SJSA1 (cell line): Measurements from ENCODE around the gene CHAC2. TPM values are rescaled to one million over a fixed set of nuclear protein-coding genes. Genes with fewer than 3 reads are reported as not detected.

Experiments
- DNase-seq, 2 experiments: peaks; one replicate each; pipeline ENCODE4 v3.0.0-alpha.2; 2015 to 2020; ENCODE audit warnings: low spot score in 2 of 2, low read depth in 1 of 2
- H3K27ac ChIP-seq: fragments of 250-450 bp; sonication (Bioruptor Pico); 2 replicates; pipeline ENCODE4 v1.5.1; 2020; ENCODE audit warnings: mild to moderate bottlenecking, moderate library complexity
- H3K27me3 ChIP-seq: fragments of 250-450 bp; sonication (Bioruptor Pico); replicated peaks from 2 replicates; pipeline ENCODE4 v1.5.1; 2020; ENCODE audit warnings: mild to moderate bottlenecking, moderate library complexity
- H3K36me3 ChIP-seq: fragments of 250-450 bp; sonication (Bioruptor Pico); 2 replicates; pipeline ENCODE4 v1.5.1; 2020; ENCODE audit warnings: mild to moderate bottlenecking
- H3K4me1 ChIP-seq: fragments of 250-450 bp; sonication (Bioruptor Pico); replicated peaks from 2 replicates; pipeline ENCODE4 v1.6.1; 2021; ENCODE audit warnings: mild to moderate bottlenecking
- H3K4me3 ChIP-seq: fragments of 250-450 bp; sonication (Bioruptor Pico); 2 replicates; pipeline ENCODE4 v1.5.1; 2020; ENCODE audit warnings: mild to moderate bottlenecking
- H3K9me3 ChIP-seq: fragments of 250-450 bp; sonication (Bioruptor Pico); replicated peaks from 2 replicates; pipeline ENCODE4 v1.5.1; 2020; ENCODE audit warnings: mild to moderate bottlenecking
- total RNA-seq: library from RNA; depleted of rRNA; stranded (reverse); fragments of >200 nt; shearing (Covaris generic); gene quantifications from 2 replicates; pipeline ENCODE4 v1.2.3, GENCODE V29; 2014

CHAC2 gene
- total RNA-seq, 1 experiment from 2014 or later: 19.2 TPM

DNA sequence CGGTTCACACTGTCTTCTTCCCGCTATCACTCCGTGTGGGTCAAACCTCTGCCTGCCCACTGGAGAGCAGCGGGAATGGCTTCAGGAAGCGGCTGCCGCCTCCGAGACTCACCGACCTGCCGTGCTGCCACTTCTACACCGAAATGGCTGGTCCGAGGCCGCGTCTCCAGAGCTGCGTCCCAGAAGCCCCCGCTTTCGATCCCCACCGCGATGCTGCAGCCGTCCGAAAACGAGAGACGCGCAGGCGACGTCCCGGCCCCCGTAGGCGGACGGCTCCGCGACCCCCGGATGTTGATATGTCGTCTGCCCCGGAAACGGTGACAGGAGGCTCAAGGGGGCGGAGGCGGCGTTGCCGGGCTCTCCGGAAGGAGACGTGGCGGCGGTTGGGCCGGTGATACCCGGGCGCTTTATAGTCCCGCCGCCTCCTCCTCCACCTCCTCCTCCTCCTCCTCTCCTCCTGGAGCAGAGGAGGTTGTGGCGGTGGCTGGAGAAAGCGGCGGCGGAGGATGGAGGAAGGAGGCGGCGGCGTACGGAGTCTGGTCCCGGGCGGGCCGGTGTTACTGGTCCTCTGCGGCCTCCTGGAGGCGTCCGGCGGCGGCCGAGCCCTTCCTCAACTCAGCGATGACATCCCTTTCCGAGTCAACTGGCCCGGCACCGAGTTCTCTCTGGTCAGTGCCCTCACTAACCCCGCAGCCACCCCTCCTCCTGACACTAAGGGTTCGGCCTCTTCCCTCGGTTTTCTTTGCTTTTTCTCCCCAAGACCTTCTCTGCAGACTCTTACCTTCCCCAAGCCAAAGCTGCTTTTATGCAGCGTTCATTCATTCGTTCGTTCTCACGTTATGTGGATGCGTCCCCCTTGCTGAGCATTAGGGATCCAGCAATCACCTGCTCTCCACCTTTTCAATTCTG, 19.4 kb downstream of the CHAC2 start, which contains the start of the genes ASB3 and ERLEC1:
Gene ASB3 (minus strand): TSS at position 249 of the 909 bp plus-strand sequence. CDS start 21,381 bp downstream, outside the sequence.
Gene ERLEC1 (plus strand): TSS at position 340 of the 909 bp plus-strand sequence. CDS start 167 bp downstream, at position 507.
- Histone ChIP-seq H3K9me3 (no peaks in the 10 kb centered on the region), H3K27ac (peak within 1 kb of the TSS; percentile 80), H3K4me1 (peaks cover 5% of the 10 kb centered on the region; the same call in 1 of the 2 replicates), H3K4me3 (peak within 1 kb of the TSS; percentile 77), H3K36me3 (peaks cover 10% of the 10 kb centered on the region), H3K27me3 (no peaks in the 10 kb centered on the region)
- DNase-seq: peak; percentile 91 to 93

GRCh38 chr2:53787614-53788289, 20.1 kb downstream of the CHAC2 start:
- Histone ChIP-seq H3K36me3 (peaks cover 10% of the 10 kb centered on the region), H3K27me3 (no peaks in the 10 kb centered on the region), H3K9me3 (no peaks in the 10 kb centered on the region), H3K4me1 (peaks cover 5% of the 10 kb centered on the region; the same call in 1 of the 2 replicates), H3K4me3 (peak overlapping the region; percentile 77), H3K27ac (0 out of 2 replicates have a peak overlapping the region, but pooled peaks have one; percentile 80)
- peak in 1 of 2 experiments; percentile 28 for DNase-seq

GRCh38 chr2:53793261-53793660, 25.7 kb downstream of the CHAC2 start:
- H3K36me3 ChIP-seq: peaks cover 36% of the 10 kb centered on the region
- H3K27me3 ChIP-seq: no peaks in the 10 kb centered on the region
- no peak overlapping the region for H3K4me3 ChIP-seq
- no peak overlapping the region for H3K27ac ChIP-seq
- no peaks in the 10 kb centered on the region for H3K4me1 ChIP-seq
- no peaks in the 10 kb centered on the region for H3K9me3 ChIP-seq
- no peak for DNase-seq

DNA sequence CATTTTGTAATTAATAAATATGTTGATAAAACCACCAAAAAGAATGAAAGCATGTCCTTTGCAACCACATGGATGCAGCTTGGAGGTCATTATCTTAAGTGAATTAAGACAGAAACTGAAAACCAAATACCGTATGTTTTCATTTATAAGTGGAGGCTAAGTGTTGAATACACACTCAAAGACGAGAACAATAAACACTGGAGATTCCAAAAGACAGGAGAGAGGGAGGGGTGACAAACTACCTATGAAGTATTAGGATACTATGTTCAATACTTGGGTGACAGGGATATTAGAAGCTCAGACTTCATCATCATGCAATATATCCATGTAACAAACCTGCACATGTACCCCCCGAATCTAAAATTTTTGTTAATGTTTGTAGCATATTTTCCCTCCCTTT, 26.2 kb downstream of the CHAC2 start:
- H3K4me3 ChIP-seq: no peak overlapping the region
- no peaks in the 10 kb centered on the region for H3K4me1 ChIP-seq
- no peak for DNase-seq
- no peaks in the 10 kb centered on the region for H3K27me3 ChIP-seq
- H3K36me3 ChIP-seq: peaks cover 38% of the 10 kb centered on the region
- no peak overlapping the region for H3K27ac ChIP-seq
- no peaks in the 10 kb centered on the region for H3K9me3 ChIP-seq

DNA sequence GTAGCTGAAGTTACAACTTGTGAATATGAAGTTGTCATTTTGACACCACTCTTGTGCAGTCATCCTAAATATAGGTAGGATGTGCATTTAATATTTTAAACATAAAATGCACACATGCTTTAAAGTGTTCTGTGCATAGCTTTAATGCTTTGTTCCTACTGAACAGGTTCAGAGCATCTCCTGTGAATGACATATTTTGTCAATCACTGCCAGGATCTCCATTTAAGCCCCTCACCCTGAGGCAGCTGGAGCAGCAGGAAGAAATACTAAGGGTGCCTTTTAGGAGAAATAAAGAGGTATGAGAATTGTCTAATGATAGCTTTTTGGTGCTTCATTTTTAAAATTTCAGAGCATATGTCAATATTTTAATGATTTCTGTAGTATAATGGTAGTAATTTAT, 33.9 kb downstream of the CHAC2 start:
- Histone ChIP-seq H3K27ac (no peak overlapping the region), H3K4me1 (no peaks in the 10 kb centered on the region), H3K9me3 (no peaks in the 10 kb centered on the region), H3K36me3 (peaks cover 82% of the 10 kb centered on the region), H3K4me3 (no peak overlapping the region), H3K27me3 (no peaks in the 10 kb centered on the region)
- no peak for DNase-seq

- Histone ChIP-seq H3K36me3 (peaks cover 87% of the 10 kb centered on the region), H3K27ac (no peak overlapping the region), H3K9me3 (no peaks in the 10 kb centered on the region), H3K4me3 (no peak overlapping the region), H3K27me3 (no peaks in the 10 kb centered on the region), H3K4me1 (no peaks in the 10 kb centered on the region)
- DNase-seq: no peak
Observed at GRCh38 chr2:53802617-53803151, 35.1 kb downstream of the CHAC2 start.

- H3K9me3 ChIP-seq: no peaks in the 10 kb centered on the region
- H3K27me3 ChIP-seq: no peaks in the 10 kb centered on the region
- DNase-seq: no peak
- H3K27ac ChIP-seq: no peak overlapping the region
- H3K4me3 ChIP-seq: no peak overlapping the region
- peaks cover 85% of the 10 kb centered on the region for H3K36me3 ChIP-seq
- no peaks in the 10 kb centered on the region for H3K4me1 ChIP-seq
Observed at GRCh38 chr2:53811601-53812000, 44.0 kb downstream of the CHAC2 start.

GRCh38 chr2:53813151-53813550, 45.5 kb downstream of the CHAC2 start:
- Histone ChIP-seq H3K27ac (no peak overlapping the region), H3K4me3 (no peak overlapping the region), H3K9me3 (no peaks in the 10 kb centered on the region), H3K27me3 (no peaks in the 10 kb centered on the region), H3K4me1 (no peaks in the 10 kb centered on the region), H3K36me3 (peaks cover 72% of the 10 kb centered on the region)
- DNase-seq: no peak

DNA sequence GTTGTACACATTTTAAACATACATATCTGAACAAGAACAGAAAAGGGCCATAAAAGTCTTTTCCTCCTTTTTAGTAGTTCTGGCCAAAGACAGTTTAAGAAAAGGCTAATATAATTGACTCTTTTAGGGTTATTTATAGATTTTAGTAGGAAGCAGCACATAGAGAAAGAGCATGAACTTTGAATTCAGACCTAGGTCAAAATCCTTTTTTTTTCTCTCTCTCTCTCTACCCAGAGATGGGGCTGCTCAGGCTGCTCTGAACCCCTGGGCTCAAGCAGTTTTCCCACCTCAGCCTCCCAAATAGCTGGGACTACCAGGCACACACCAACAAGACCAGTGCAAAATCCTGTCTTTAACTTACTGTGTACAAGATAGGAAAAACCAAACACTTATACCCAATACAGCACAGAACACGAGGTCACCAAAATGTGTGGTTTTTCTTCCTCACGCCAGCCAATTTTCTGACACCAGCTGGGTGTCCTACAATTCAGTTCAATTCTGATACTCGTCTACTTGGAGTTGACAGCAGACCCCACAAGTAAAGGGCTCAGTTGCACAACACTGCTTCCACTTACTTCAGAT, 51.3 kb downstream of the CHAC2 start:
- no peak for DNase-seq
- Histone ChIP-seq H3K4me3 (no peak overlapping the region), H3K36me3 (peaks cover 38% of the 10 kb centered on the region), H3K27ac (no peak overlapping the region), H3K4me1 (no peaks in the 10 kb centered on the region), H3K9me3 (no peaks in the 10 kb centered on the region), H3K27me3 (no peaks in the 10 kb centered on the region)

GRCh38 chr2:53819634-53820033, 52.0 kb downstream of the CHAC2 start:
- Histone ChIP-seq H3K4me3 (no peak overlapping the region), H3K36me3 (peaks cover 33% of the 10 kb centered on the region), H3K4me1 (no peaks in the 10 kb centered on the region), H3K27me3 (no peaks in the 10 kb centered on the region), H3K27ac (no peak overlapping the region), H3K9me3 (no peaks in the 10 kb centered on the region)
- DNase-seq: no peak

DNA sequence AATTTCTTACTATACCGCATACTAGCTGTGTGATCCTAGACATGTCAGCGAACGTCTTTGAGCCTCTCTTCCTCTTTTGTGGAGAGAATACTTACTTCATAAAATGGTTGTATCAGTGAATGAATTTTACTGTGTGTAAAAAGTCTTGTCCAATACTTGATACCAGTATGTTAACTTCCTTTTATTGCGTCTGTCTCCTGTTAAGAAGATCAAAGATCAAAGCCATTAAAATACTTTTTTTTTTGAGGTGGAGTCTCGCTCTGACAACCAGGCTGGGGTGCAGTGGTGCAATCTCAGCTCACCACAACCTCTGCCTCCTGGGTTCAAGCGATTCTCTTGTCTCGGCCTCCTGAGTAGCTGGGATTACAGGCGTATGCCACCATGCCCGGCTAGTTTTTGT, 52.4 kb downstream of the CHAC2 start:
- peaks cover 32% of the 10 kb centered on the region for H3K36me3 ChIP-seq

DNA sequence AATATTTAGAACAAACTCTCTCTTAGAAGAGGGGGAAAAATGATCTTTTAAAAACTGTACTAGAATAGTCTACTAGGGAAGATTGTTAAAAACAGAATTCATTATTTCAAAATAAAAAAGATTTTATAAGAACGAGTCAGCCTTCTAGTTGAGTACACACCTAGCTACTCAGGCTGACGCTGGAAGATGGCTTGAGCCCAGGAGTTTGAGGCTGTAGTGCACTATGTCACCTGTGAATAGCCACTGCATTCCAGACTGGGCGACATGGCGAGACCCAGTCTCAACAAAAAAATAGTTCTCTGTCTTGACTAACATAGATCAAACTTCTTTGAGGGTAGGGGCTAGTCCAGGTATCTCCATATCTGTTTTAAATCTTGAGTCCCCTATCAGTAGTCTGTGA, 53.1 kb downstream of the CHAC2 start:
- Histone ChIP-seq H3K4me1 (no peaks in the 10 kb centered on the region), H3K9me3 (no peaks in the 10 kb centered on the region), H3K4me3 (no peak overlapping the region), H3K27me3 (no peaks in the 10 kb centered on the region), H3K27ac (no peak overlapping the region), H3K36me3 (peaks cover 25% of the 10 kb centered on the region)
- DNase-seq: no peak

More for the DNA sequence above, 52.4 kb downstream of the CHAC2 start:
- Histone ChIP-seq H3K4me3 (no peak overlapping the region), H3K27me3 (no peaks in the 10 kb centered on the region), H3K9me3 (no peaks in the 10 kb centered on the region), H3K27ac (no peak overlapping the region), H3K4me1 (no peaks in the 10 kb centered on the region)
- no peak for DNase-seq

DNA sequence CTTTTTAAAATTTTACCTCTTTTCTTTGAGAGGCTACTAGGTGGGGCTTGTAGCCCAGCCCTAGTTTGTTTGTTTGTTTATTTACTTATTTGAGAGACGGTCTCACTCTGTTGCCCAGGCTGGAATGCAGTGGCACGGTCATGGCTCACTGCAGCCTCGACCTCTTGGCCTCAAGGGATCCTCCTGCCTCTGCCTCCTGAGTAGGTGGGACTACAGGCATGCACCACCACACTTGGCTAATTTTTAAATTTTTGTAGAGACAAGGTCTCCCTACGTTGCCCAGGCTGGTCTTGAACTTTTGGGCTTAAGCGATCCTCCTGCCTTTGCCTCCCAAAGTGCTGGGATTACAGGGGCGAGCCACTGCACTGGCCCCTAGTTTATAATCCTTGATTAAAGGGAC, 54.2 kb downstream of the CHAC2 start:
- H3K9me3 ChIP-seq: no peaks in the 10 kb centered on the region
- H3K4me3 ChIP-seq: no peak overlapping the region

More for the DNA sequence above, 54.2 kb downstream of the CHAC2 start:
- H3K4me1 ChIP-seq: no peaks in the 10 kb centered on the region
- DNase-seq: no peak
- H3K36me3 ChIP-seq: peaks cover 17% of the 10 kb centered on the region
- no peak overlapping the region for H3K27ac ChIP-seq
- no peaks in the 10 kb centered on the region for H3K27me3 ChIP-seq
